ENCODE results near the gene TRIM9. TPM values are rescaled to one million over a fixed set of nuclear protein-coding genes. Genes with fewer than 3 reads are reported as not detected.

Gene TRIM9
- total and polyA plus RNA-seq, 2 experiments from 2014 or later = 4.4 to 6.2 TPM

DNA sequence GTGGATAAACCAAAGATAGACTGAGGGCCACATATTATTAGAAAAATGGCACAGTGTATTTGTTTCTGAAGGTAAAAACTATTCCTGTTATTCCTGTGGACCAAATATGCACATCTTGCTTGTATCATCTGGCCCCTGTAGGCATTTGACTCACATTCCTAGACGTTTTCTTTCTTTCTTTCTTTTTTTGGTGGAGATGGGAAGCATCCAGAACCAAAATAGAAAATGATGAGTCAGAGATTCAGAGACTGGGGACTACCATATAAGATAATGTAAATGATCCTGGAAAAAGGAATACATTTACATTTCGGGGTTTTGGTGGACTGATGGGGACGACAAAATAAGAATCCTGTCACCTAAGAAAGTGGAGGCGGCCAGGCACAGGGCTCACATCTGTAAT lies 24.2 kb downstream of the TRIM9 start:
- Mint-ChIP-seq H3K4me3 (no peak overlapping the region), H3K36me3 (ENCODE audit: low read depth) (no peaks in the 10 kb centered on the region; the same call in 2 of the 3 replicates), H3K27ac (no peak overlapping the region), H3K27me3 (ENCODE audit: insufficient read depth, low read depth, poor library complexity) (peaks cover 4% of the 10 kb centered on the region), H3K4me1 (peaks cover 12% of the 10 kb centered on the region), H3K9me3 (no peaks in the 10 kb centered on the region)
- H3K9me2 ChIP-seq (ENCODE audit: insufficient read depth) = no peaks in the 10 kb centered on the region
- no peak overlapping the region for H3K27ac ChIP-seq (ENCODE audit: low read depth)
- H3K4me1 ChIP-seq (ENCODE audit: insufficient read depth) = no peaks in the 10 kb centered on the region
- no peaks in the 10 kb centered on the region for H3F3A ChIP-seq (replicated peaks; ENCODE audit: low read depth)
- H4K20me1 ChIP-seq (replicated peaks; ENCODE audit: insufficient read depth) = no peaks in the 10 kb centered on the region
- no peaks in the 10 kb centered on the region for H3K79me2 ChIP-seq (replicated peaks; ENCODE audit: insufficient read depth)
- TF ChIP-seq, protein P1, sequence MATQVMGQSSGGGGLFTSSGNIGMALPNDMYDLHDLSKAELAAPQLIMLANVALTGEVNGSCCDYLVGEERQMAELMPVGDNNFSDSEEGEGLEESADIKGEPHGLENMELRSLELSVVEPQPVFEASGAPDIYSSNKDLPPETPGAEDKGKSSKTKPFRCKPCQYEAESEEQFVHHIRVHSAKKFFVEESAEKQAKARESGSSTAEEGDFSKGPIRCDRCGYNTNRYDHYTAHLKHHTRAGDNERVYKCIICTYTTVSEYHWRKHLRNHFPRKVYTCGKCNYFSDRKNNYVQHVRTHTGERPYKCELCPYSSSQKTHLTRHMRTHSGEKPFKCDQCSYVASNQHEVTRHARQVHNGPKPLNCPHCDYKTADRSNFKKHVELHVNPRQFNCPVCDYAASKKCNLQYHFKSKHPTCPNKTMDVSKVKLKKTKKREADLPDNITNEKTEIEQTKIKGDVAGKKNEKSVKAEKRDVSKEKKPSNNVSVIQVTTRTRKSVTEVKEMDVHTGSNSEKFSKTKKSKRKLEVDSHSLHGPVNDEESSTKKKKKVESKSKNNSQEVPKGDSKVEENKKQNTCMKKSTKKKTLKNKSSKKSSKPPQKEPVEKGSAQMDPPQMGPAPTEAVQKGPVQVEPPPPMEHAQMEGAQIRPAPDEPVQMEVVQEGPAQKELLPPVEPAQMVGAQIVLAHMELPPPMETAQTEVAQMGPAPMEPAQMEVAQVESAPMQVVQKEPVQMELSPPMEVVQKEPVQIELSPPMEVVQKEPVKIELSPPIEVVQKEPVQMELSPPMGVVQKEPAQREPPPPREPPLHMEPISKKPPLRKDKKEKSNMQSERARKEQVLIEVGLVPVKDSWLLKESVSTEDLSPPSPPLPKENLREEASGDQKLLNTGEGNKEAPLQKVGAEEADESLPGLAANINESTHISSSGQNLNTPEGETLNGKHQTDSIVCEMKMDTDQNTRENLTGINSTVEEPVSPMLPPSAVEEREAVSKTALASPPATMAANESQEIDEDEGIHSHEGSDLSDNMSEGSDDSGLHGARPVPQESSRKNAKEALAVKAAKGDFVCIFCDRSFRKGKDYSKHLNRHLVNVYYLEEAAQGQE (IDR thresholded peaks at IDR 0.05; ENCODE audit: unreplicated experiment) = no peak
- no peak for TF ChIP-seq EZH2 (IDR thresholded peaks at IDR 0.05; ENCODE audit: low read depth, unreplicated experiment)
- TF ChIP-seq STAT1 (IDR thresholded peaks at IDR 0.05; ENCODE audit: unreplicated experiment) = no peak
- TF ChIP-seq, protein P2, sequence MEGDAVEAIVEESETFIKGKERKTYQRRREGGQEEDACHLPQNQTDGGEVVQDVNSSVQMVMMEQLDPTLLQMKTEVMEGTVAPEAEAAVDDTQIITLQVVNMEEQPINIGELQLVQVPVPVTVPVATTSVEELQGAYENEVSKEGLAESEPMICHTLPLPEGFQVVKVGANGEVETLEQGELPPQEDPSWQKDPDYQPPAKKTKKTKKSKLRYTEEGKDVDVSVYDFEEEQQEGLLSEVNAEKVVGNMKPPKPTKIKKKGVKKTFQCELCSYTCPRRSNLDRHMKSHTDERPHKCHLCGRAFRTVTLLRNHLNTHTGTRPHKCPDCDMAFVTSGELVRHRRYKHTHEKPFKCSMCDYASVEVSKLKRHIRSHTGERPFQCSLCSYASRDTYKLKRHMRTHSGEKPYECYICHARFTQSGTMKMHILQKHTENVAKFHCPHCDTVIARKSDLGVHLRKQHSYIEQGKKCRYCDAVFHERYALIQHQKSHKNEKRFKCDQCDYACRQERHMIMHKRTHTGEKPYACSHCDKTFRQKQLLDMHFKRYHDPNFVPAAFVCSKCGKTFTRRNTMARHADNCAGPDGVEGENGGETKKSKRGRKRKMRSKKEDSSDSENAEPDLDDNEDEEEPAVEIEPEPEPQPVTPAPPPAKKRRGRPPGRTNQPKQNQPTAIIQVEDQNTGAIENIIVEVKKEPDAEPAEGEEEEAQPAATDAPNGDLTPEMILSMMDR (conservative IDR thresholded peaks at IDR 0.05; ENCODE audit: low read depth in 2 of 2) = no peak
- TF ChIP-seq, protein P3, sequence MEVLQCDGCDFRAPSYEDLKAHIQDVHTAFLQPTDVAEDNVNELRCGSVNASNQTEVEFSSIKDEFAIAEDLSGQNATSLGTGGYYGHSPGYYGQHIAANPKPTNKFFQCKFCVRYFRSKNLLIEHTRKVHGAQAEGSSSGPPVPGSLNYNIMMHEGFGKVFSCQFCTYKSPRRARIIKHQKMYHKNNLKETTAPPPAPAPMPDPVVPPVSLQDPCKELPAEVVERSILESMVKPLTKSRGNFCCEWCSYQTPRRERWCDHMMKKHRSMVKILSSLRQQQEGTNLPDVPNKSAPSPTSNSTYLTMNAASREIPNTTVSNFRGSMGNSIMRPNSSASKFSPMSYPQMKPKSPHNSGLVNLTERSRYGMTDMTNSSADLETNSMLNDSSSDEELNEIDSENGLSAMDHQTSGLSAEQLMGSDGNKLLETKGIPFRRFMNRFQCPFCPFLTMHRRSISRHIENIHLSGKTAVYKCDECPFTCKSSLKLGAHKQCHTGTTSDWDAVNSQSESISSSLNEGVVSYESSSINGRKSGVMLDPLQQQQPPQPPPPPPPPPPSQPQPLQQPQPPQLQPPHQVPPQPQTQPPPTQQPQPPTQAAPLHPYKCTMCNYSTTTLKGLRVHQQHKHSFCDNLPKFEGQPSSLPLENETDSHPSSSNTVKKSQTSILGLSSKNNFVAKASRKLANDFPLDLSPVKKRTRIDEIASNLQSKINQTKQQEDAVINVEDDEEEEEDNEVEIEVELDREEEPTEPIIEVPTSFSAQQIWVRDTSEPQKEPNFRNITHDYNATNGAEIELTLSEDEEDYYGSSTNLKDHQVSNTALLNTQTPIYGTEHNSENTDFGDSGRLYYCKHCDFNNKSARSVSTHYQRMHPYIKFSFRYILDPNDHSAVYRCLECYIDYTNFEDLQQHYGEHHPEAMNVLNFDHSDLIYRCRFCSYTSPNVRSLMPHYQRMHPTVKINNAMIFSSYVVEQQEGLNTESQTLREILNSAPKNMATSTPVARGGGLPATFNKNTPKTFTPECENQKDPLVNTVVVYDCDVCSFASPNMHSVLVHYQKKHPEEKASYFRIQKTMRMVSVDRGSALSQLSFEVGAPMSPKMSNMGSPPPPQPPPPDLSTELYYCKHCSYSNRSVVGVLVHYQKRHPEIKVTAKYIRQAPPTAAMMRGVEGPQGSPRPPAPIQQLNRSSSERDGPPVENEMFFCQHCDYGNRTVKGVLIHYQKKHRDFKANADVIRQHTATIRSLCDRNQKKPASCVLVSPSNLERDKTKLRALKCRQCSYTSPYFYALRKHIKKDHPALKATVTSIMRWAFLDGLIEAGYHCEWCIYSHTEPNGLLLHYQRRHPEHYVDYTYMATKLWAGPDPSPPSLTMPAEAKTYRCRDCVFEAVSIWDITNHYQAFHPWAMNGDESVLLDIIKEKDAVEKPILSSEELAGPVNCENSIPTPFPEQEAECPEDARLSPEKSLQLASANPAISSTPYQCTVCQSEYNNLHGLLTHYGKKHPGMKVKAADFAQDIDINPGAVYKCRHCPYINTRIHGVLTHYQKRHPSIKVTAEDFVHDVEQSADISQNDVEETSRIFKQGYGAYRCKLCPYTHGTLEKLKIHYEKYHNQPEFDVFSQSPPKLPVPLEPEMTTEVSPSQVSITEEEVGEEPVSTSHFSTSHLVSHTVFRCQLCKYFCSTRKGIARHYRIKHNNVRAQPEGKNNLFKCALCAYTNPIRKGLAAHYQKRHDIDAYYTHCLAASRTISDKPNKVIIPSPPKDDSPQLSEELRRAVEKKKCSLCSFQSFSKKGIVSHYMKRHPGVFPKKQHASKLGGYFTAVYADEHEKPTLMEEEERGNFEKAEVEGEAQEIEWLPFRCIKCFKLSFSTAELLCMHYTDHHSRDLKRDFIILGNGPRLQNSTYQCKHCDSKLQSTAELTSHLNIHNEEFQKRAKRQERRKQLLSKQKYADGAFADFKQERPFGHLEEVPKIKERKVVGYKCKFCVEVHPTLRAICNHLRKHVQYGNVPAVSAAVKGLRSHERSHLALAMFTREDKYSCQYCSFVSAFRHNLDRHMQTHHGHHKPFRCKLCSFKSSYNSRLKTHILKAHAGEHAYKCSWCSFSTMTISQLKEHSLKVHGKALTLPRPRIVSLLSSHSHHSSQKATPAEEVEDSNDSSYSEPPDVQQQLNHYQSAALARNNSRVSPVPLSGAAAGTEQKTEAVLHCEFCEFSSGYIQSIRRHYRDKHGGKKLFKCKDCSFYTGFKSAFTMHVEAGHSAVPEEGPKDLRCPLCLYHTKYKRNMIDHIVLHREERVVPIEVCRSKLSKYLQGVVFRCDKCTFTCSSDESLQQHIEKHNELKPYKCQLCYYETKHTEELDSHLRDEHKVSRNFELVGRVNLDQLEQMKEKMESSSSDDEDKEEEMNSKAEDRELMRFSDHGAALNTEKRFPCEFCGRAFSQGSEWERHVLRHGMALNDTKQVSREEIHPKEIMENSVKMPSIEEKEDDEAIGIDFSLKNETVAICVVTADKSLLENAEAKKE (CRISPR knock-in tag; IDR thresholded peaks at IDR 0.05) = no peak
- no peak for TF ChIP-seq POLR2AphosphoS5 (IDR thresholded peaks at IDR 0.05; ENCODE audit: low read depth)
- no peak for TF ChIP-seq CREB1 (CRISPR knock-in tag; IDR thresholded peaks at IDR 0.05; ENCODE audit: low read depth)
- TF ChIP-seq, protein P4, sequence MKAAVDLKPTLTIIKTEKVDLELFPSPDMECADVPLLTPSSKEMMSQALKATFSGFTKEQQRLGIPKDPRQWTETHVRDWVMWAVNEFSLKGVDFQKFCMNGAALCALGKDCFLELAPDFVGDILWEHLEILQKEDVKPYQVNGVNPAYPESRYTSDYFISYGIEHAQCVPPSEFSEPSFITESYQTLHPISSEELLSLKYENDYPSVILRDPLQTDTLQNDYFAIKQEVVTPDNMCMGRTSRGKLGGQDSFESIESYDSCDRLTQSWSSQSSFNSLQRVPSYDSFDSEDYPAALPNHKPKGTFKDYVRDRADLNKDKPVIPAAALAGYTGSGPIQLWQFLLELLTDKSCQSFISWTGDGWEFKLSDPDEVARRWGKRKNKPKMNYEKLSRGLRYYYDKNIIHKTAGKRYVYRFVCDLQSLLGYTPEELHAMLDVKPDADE (IDR thresholded peaks at IDR 0.05) = no peak
- no peak for TF ChIP-seq NANOG (IDR thresholded peaks at IDR 0.05; ENCODE audit: borderline replicate concordance)
- TF ChIP-seq ZNF114 (CRISPR knock-in tag; IDR thresholded peaks at IDR 0.05) = no peak
- no peak for TF ChIP-seq EZH2phosphoT487 (IDR thresholded peaks at IDR 0.05; ENCODE audit: unreplicated experiment)
- TF ChIP-seq ZNF331 (CRISPR knock-in tag; IDR thresholded peaks at IDR 0.05; ENCODE audit: low read depth) = no peak
- TF ChIP-seq JUNB (IDR thresholded peaks at IDR 0.05; ENCODE audit: unreplicated experiment) = no peak
- no peak overlapping the region for H2AFZ ChIP-seq
- H3K4me3 ChIP-seq = no peak overlapping the region
- no peaks in the 10 kb centered on the region for H3K36me3 ChIP-seq (ENCODE audit: insufficient read depth)
- ATAC-seq (no peak), DNase-seq (ENCODE audit: low spot score) (no peak)
- H3K4me2 ChIP-seq = no peak overlapping the region
- no peaks in the 10 kb centered on the region for H3K27me3 ChIP-seq (ENCODE audit: insufficient read depth)
